LNCAP (cell line): ENCODE measurements around the gene CALHM2.

Experiments used
- TF ChIP-seq, protein P1 (sequence below): fragments of 450-650 bp; IDR thresholded peaks from 2 replicates; pipeline ENCODE4 v1.5.1; 2017; ENCODE audit warnings: mild to moderate bottlenecking

Gene CALHM2

DNA sequence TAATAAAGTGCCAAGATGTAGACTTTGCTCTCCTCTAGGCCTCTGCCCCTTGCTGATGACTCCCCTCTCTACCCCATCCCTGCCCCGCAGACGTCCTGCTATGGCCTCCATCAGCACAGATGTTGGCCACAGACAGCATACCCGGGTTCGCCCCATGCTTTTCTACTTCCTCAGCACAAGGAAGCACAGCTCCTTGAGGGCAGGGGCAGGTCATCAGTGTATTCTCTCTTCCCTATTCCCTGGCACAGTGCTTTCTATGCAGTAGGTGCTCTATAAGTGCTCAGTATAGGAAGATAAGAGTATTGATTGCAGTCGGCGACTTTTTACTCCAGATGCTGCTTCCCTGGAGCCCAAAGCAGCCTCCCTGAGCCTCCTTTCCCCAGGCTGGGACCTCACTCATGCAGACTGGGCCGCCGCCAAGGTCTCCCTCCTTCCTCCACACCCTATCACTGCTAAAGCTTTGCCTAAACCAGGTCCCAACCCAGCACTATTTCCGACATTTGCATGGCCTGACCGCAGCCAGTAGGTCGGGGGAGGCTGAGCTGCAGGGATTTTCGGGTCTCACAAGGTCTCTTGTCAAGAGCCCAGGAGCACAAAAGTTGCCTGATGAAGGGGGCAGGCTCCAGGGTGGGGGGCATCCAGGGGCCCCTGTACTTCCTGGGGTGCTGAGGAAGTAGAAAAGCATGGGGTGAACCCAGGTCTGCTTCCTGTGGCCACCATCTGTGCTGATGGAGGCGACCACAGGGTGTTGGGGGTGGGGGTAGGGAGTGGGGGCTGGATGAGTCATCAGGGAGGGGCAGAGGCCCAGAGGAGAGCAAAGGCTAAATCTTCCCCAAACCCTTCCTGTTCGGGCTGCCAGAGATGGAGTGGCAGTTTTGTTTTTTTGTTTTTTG is 18.8 kb upstream of the CALHM2 start:
- TF ChIP-seq, protein P1, sequence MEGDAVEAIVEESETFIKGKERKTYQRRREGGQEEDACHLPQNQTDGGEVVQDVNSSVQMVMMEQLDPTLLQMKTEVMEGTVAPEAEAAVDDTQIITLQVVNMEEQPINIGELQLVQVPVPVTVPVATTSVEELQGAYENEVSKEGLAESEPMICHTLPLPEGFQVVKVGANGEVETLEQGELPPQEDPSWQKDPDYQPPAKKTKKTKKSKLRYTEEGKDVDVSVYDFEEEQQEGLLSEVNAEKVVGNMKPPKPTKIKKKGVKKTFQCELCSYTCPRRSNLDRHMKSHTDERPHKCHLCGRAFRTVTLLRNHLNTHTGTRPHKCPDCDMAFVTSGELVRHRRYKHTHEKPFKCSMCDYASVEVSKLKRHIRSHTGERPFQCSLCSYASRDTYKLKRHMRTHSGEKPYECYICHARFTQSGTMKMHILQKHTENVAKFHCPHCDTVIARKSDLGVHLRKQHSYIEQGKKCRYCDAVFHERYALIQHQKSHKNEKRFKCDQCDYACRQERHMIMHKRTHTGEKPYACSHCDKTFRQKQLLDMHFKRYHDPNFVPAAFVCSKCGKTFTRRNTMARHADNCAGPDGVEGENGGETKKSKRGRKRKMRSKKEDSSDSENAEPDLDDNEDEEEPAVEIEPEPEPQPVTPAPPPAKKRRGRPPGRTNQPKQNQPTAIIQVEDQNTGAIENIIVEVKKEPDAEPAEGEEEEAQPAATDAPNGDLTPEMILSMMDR, result no peak

DNA sequence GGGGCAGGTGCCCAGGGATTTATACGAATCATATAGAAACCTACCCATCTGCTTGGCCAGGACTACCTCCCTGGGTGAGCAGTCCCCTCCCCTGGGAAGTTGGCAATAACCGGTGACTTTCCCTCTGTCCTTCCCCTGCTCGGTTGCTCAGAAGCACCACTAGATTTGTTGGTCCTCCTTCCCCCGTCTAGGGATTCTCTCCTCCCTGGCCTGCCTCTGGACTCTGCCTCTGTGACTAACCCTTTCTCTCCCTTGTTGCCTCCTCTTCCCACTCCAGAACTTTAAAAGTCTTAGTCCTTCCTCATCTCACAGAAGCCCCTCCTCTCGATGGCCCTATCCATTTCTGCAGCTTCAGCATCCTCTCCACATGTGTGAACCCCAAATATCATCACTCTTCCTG is 17.0 kb upstream of the CALHM2 start:
- TF ChIP-seq, protein P1, result no peak

DNA sequence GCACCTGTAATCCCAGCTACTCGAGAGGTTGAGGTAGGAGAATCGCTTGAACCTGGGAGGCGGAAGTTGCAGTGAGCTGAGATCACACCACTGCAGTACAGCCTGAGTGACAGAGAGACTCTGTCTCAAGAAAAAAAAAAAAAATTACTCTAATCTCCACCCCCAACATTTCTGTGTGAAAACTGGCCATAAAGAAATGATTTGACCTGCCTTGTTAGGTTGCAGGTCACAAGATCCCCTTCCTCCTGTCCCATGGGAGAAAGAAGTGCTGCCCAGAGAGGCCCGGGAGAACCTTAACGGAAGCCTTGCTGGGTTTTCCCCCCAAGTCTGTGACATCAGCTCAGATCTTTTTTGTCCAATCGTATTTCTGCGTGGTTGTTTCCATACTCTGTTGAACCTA is 15.2 kb upstream of the CALHM2 start:
- TF ChIP-seq, protein P1, result no peak

DNA sequence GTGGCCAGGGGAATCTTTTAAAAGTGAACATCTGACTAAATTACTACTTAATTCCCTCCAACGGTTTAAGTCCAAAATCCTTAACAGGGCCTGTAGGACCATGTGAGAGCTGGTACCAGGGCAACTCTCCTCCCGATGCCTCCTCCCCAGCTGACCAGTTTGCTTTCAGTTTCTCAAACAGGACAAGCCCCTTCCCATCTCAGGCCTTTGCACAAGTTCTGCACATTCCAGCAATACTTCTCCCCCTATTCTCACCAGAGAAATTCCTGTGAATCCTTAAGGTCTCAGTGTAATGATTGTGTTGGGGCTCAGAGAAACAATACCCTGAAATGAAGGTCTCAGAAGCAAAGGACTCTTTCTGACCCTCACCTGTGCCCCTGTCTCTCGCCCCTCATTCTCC is 14.6 kb upstream of the CALHM2 start:
- TF ChIP-seq, protein P1, result no peak

DNA sequence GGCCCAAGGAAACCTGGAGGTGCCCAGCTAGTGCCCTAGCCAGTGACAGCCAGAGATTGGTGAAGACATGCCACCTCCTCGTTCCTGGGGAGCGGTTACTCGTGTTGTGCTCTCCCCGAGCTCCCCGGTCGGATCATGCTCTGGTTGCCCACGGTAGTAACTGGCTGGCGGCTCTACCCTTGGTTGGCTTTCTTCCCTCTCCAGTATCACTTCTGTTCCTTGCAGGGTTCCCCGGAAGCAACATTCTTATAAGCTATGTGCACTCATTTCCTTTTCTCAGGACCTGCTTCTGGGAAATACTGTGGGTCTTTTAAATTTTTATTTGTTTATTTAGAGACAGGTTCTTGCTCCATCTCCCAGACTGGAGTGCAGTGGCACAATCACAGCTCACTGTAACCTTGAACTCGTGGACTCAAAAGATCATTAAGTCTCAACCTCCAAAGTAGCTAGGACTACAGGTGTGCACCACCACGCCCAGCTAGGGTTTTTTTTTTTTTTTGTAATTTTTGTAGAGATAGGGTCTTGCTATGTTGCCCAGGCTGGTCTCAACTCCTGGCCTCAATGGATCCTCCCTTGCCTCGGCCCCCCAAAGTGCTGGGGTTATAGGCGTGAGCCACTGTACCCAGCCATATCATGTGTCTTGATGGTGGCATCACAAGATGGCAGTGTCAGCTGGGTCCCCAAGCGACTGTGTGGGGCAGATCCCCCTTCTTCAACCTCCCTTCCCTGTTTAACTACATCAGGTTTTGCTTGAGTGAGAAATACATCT is 13.4 kb upstream of the CALHM2 start:
- TF ChIP-seq, protein P1, result no peak

DNA sequence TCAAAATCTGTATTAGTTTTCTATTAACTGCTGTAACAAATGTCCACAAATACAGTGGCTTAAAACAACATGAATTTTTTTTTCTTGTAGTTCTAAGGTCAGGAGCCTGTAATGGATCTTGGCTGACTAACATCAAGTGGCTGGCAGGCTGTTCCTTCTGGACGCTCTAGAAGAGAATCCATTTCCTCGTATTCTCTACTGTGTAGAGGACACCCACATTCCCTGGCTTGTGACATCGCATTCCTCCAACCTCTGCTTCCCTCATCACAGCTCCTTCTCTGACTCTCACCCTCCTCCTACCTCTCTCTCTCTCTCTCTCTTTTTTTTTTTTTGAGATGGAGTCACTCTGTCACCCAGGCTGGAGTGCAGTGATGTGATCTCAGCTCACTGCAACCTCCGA is 11.3 kb upstream of the CALHM2 start:
- TF ChIP-seq, protein P1, result no peak

DNA sequence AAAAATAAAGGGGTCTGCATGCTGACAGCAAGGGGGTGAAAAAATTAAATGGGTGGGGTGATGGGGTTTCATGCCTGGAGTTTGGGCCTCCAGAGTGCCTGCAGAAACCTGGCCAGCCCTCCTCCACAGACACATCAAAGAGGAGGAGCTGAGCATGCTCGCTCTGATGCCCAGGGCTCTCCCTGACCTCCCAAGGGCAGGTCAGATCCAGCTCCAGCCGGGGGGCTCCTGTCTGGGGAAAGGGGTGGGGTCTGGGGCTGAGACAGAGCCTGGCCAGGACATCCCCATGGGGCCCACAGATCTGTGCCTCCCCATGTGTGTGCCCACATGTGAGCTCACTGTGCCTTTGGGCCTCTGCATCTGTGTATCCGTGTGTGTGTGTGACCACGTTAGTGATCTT is 7.4 kb upstream of the CALHM2 start:
- TF ChIP-seq, protein P1, result no peak
